NCI-H446 treated with DMSO at 0.1 percent for 48 hours (cell line): ENCODE measurements around the gene PTGIR.

Experiments
- DNase-seq: peaks from one replicate; lab custom pipeline; 2025; lab: John Stamatoyannopoulos, UW

Gene PTGIR

DNA sequence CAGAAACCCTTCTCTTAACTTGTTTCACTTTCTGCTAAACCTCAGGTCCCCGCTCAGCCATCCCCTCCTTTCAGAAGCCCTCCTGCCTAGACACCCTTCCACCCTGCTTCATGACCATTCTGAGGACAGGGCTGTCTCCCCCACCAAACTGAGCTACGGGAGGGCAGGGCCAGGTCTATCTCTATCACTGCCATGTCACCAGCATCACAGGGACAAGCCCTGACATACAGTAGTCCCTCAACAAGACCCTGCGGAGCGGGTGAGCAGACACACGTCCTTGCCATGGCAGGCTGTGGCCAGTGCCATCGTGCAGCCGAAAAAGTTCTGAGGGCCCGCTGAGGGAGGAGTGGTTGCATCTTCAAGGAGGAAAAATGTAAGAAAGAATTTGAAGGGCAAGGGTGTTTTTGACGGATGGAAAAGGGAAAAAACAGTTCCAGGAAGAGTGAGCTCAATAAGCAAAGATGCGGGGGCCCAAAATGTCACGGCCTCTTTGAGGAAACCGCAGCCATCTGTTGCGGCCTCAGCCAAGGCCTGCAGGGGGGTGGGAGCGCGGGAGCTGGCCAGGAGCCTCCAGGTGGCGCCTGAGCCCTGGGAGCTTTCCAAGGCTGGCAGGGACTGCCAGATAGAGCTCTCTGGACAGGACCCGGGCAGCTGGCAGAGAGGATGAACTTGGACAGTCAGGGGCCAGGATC, 8.1 kb downstream of the PTGIR start:
- peak; percentile 46 for DNase-seq

DNA sequence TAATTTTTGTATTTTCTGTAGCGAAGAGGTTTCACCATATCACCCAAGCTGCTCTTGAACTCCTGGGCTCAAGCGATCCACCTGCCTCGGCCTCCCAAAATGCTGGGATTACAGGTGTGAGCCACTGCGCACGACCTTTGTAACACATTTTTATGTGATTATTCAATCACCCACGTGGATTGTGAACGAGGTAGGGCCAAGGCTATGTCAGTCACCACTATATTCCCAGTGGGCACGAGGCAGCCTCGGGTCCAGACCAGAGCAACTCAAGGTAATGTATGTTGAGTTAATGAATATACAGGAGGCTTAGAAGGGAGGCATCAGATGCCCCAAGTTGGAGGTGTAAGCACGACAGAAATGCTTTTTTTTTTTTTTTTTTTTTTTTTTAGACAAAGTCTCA, 8.9 kb downstream of the PTGIR start:
- no peak for DNase-seq

DNA sequence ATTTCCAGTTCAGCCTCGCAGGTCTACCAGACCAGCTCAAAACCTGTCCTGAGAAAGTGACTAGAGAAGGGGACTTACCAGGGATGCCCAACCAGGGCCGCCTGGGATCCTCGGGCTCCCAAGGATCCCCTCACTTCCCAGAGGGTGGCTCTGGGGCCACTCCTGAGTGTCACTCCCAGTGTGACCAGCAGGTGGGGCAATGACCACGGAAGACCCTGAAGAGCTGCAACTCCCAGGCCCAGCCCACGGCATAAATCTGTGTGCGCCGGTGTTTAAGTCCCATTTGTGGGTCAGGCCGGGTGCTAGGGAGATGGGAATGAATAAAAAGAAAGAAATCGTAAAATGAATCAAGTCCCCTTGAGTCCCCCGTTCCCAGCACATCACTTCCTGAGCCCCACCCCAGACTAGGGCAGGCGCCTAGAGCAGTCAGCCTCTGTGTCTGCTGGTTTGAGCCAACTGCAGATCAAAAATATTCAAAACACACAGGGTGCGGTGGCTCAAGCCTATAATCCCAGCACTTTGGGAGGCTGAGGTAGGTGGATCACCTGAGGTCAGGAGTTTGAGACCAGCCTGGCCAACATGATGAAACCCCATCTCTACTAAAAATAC, 10.7 kb downstream of the PTGIR start:
- peak; percentile 58 for DNase-seq

DNA sequence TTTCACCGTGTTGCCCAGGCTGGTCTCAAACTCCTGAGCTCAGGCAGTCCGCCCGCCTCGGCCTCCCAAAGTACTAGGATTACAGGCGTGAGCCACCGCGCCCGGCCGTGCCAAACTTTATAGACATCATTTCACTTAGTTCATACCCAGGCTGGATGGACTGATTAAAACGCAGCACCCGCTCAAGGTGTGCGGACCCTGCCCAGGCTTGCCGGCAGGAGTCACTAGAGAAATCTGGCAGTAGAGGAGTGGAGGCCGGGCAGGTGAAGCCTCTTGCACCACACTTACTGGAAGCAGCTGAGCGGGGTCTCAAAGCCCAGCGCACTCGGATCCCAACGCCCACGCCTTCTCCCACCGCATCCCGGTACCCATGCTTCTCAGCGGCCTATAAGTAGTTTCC, 11.4 kb downstream of the PTGIR start:
- no peak for DNase-seq

DNA sequence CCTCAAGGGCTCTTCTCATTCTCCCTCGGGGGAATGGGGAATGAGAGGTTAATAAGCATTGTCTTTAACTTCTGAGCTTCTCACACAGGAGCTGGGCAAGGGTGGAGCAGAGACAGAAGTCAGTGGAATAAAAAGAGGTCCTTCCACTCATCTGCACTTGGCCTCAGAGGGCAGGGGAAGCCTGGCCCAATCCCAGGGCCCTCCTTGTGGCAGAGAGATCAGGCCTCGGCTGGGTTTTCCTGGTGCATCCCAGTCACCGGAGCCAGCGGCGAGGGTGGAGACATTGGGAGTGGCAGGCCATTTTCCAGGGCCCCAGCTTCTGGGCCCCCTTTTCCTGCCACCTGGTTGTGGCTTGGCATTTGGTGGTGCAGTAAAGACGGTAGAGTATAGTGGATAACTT, 13.1 kb downstream of the PTGIR start:
- no peak for DNase-seq

DNA sequence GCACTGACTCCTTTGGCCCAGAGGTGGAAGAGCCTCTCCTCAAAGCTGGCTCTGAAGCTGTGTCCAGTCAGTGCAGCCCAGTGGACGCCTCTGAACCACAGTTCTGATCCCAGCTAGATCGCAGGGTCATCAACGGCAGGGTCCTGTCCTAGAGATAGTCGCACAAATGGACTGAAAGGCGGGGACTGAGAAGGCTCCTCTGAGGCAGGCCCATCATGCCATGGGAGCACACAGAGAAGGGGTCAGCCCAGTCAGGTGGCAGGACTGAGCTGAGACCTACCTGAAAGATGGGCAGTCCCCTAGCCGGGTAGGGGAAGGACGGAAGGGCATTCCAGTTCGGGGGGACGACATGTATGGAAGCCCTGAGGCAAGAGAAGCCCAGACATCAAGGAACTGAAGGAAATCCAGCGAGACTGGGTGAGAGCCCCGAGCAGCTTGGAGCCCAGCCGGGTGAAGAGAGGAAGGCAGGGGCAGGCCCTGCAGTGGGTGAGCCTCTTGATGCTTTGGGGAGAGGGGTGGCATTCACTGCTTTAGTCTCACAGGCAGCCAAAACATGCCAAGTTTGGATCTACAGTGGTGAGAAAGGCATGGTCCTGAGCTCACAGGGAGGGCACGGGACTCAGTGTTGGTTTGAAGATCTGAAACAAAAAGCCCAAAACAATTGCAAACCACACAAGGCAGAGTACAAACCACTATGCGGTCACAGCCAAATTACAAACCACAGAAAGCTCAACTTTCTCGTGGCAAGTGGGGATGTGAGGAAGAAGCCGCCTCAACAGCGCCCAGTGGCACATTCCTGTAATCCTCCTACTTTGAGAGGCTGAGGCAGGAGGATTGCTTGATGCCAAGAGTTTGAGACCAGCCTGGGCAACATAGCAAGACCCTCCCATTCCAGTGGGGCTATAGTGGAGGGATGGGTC, 13.8 kb downstream of the PTGIR start:
- DNase-seq: no peak

DNA sequence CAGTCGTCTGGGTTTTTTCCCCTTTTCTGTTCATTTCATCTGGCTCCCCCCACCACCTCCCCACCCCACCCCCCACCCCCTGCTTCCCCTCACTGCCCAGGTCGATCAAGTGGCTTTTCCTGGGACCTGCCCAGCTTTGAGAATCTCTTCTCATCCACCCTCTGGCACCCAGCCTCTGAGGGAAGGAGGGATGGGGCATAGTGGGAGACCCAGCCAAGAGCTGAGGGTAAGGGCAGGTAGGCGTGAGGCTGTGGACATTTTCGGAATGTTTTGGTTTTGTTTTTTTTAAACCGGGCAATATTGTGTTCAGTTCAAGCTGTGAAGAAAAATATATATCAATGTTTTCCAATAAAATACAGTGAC, 14.5 kb downstream of the PTGIR start:
- DNase-seq: no peak

DNA sequence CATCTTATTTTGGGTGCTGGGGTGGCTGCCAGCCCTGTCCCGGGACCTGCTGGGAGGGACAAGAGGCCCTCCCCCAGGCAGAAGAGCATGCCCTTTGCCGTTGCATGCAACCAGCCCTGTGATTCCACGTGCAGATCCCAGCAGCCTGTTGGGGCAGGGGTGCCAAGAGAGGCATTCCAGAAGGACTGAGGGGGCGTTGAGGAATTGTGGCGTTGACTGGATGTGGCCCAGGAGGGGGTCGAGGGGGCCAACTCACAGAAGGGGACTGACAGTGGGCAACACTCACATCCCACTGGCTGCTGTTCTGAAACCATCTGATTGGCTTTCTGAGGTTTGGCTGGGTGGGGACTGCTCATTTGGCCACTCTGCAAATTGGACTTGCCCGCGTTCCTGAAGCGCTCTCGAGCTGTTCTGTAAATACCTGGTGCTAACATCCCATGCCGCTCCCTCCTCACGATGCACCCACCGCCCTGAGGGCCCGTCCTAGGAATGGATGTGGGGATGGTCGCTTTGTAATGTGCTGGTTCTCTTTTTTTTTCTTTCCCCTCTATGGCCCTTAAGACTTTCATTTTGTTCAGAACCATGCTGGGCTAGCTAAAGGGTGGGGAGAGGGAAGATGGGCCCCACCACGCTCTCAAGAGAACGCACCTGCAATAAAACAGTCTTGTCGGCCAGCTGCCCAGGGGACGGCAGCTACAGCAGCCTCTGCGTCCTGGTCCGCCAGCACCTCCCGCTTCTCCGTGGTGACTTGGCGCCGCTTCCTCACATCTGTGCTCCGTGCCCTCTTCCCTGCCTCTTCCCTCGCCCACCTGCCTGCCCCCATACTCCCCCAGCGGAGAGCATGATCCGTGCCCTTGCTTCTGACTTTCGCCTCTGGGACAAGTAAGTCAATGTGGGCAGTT, 15.1 kb downstream of the PTGIR start:
- no peak for DNase-seq

DNA sequence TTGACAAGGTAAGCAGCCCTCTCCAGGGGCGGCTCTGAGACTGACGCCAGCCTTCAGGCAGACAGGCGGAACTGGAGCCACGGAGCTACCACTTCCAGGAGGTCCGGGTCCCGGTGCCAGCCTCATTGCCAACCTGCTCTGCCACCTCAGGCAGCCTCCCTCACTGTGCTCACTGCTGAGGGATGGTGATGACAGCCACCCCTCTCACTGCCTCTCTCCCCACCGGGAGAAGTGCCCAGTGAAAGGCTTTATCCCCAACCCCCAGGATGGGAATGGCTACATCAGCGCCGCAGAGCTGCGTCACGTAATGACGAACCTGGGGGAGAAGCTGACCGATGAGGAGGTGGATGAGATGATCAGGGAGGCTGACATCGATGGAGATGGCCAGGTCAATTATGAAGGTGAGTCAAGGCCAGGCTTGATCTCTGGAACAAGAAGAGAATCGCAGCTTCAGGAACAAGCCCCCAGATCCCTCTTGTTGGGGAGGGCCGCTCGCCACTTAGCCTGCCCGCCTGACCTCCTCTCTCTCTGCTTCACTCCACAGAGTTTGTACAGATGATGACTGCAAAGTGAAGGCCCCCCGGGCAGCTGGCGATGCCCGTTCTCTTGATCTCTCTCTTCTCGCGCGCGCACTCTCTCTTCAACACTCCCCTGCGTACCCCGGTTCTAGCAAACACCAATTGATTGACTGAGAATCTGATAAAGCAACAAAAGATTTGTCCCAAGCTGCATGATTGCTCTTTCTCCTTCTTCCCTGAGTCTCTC, 16.1 kb downstream of the PTGIR start:
- no peak for DNase-seq

DNA sequence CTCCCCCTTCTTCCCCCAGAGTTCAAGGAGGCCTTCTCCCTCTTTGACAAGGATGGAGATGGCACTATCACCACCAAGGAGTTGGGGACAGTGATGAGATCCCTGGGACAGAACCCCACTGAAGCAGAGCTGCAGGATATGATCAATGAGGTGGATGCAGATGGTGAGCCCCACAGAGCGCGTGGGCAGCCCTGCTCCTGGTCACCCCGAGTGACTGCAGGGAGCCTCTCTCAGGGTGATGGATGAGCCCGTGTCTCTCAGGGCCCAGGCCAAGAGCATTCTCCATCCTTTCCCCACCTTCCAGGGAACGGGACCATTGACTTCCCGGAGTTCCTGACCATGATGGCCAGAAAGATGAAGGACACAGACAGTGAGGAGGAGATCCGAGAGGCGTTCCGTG, 16.7 kb downstream of the PTGIR start:
- DNase-seq: no peak

DNA sequence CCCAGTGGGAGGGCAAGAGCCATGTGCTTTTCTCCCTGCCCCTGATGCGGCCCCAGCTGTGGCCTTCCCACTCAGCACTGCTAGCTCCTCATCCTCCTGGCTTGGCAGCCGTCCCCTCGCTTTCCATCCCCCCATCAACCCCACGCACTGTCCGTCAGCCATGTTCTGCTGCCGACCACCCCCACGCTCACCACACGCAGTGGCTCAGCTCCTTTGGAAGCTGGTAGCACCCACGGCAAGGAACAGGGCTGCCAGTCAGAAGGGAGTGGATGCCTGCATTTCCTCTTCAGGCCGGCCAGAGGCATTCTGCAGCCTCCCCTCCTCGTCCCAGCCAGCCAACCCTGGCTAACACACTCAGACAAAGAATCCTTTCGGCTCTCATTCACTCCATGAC, 17.4 kb downstream of the PTGIR start:
- peak; percentile 67 for DNase-seq

DNA sequence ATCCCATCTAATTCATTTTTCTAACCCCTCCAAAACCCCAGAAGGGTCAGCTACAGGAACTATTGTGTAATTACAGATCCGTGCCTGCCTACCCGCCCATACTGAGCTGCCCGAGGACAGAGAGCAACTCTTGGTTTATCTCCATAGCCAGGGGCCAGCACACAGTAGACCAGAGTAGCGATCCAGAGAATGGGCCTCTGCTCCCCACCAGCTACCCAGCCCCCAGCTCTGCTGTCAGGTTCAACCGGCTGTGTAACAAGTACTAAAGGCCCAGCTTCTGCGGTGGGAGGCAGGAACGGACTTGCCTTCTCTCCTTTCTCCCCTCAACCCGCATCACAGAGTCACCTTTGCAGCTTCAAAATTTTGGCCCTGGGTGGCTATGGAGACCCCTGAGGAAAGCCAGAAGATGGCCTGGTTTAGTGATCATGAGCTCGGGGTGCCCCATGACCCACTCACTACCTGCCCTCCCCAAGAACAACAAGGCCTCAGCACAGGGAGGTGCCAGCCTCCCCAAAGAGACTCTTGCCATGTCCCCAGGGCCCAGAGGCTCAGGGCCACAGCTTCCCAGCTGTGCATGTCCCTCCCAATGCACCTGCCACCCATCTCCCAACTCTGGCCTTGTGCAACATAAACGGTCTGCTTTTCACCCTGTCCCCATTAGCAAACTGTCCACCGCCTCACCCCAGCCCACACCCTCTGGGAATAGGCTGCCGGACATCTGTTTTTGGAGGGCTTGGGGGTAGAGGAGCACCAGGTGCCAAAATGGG, 18.0 kb downstream of the PTGIR start:
- no peak for DNase-seq

DNA sequence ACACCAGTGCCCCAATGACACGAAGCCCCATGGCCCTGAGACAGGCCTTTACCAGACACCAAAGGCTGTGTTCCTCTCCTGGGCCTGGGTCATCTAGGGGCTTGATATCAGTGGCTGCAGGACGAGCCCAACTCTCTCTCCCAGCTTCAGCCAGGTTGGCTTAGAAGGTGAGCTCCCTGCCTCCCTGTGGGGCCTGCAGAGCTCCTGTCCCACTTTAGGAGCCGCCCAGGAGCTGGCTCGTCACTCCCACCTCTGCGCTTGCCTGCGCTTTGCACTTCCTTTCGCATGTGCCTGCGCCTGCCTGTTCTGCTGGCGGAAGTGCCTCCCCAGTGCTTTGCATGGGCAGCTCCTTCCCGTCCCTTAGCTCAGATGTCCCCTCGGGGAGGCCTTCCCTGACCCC, 18.9 kb downstream of the PTGIR start:
- DNase-seq: no peak

DNA sequence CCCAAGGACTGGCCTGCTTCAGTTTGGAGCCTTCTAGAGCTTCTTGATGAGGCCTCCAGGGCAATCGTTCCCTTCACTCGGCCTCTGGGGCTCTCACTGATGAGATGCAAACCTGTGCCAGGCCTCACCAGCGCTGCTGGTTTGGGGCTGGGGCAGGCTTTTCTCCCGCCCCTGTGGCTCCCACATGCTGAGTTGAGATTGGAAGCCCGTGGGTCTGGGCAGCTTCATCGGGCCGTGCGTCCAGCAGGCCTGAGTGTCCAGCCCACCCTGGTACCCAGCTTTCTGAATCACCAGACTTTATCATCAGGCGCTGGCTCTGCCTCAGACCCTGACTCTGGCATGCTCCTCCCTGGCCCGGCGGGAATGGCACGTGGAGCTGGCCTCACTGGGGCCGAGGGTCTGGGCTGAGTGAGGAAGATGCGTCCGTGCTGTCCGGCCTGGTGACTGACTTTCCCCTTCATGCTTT, 19.5 kb downstream of the PTGIR start:
- DNase-seq: no peak

DNA sequence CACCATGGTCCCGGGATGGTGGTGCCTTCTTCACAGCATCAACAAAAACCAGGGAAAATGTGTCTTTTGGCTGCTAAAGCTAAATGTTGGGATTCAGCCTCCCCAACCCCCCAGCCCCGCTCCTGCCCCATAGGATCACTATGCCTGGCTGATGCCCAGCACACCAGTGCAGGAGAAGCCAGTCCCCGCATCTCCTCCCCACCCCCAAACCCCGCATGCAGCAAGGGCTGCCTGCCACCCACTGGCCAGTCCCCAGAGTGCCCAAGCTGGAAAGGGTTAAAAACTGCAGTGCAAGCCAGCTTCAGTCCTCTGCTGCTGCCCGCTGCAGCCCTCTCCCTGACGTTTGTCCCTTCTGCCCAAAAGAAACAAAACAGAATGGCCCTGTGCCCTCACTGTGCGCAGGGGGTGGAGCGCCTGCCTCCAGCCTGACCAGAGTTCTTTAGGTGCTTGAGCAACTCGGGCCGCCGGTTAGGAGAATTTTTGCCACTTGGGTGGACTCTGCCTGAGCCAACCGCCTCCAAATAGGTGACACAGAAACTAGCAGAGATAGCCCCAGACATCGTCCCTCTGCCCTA, 20.0 kb downstream of the PTGIR start:
- DNase-seq: no peak

DNA sequence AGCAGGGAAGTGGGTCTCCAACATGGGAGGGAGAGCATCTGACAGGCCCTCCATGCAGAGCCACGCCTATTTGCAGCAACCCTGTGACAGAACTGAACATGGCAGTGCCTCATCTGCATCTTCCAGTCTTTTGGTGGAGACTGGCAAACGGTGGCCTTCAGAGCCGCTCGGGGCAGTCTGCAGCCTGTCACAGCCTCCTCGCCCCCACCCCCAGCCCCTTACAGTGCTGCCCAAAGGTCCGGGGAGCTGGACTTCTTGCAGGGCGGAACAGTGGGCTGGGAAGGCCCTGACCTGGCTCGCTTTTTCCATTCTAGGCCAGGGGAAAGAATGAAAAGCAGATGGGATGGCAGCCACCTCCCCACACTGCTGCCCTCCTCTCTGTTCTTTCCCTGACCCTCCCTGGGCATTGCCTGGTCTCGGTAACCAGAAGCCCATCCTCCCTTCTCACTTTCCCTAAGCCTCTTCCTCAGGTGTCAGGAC, 21.1 kb downstream of the PTGIR start:
- no peak for DNase-seq

DNA sequence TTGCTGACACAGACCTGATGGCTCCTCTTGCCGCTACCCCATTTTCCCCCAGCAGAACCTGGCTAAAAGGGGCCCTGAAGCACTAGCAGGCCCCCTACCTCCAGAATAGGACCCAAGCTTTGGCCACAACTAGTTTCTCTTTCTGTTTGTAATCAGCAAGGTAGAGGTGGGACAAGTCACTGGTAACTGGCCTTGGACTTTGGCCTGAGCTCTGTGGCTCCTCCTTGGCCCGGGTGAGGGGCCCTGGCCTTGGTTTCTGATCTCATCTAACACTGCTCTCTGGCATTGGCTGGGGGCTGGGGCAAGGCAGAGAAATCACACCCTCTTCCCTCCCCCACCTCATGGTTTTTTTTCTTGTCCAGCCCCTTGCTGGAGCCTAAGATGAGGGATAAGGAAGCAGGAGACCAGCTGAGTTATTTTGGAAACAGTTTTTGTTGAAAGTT, 21.7 kb downstream of the PTGIR start:
- DNase-seq: no peak

DNA sequence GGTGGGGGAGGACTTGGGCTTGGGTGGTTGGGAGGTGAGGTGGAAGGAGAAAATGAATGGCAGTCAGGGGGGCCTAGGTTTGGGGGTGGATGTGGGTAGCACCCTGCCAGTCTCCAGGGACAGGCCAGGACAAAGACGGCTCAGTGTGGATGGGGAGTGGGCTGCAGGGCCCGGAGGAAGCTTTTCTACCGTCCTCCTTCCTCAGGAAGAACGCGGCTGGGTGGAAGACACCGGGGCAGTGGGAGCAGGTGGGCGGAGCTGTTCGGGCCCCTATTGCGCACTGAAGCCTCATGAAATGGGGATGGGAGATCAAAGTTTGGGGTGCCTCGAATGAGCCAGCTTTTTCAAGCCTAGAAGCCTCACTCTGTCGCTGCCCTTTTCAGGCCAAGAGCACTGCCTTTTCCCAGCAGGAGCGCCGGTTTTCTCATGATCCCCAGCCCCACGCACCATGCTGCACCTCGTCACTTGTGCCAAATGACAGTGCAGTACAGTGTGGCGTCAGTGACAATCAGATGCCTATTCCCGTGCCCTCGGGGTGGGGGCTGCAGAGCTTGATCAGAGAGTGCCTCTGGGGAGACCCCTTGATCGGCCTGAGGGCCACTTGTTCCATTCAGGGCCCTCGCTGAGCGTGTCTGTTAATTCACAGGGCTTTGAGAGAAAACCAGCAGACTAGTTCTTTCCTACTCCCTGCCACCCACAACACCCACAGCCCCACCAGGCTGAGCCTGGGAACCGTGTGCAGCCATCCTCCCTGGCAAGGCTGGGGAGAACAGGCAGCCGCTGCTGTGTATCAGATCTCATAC, 22.3 kb downstream of the PTGIR start:
- DNase-seq: no peak
